SK-N-SH treated with all-trans-retinoic acid at 6 μM for 48 hours (cell line): ENCODE measurements around the gene PPM1H.

Experiments used
- GLIS3 ChIP-seq: fragments of 250-450 bp; sonication (Bioruptor Pico); IDR thresholded peaks from 2 replicates; pipeline ENCODE4 v1.5.0; 2020; ENCODE audit warnings: mild to moderate bottlenecking, moderate library complexity
- ZFP3 ChIP-seq: fragments of 250-450 bp; sonication (Bioruptor Pico); IDR thresholded peaks from 2 replicates; pipeline ENCODE4 v1.5.0; 2020; ENCODE audit warnings: mild to moderate bottlenecking, moderate library complexity

DNA sequence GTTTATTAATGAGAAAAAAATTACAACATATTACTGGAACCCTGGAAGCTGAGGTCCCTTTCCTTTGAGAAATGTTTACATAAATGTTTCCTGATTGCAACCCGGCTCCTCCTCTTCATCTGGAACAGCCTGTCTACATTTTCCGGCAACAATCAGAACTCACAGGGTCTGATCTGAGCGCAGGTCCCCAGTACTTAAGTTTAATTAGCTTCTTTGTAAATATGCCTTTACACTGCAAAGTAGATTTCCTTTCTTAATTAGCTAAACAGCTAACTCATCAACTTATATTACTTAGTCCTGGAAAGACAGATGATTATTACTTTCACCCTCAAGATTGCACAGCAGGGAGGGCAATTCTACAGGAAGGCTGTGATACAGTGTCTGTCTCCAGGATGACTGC is 255.3 kb downstream of the PPM1H start:
- no peak for TF ChIP-seq ZFP3 (CRISPR knock-in tag)
- no peak for TF ChIP-seq GLIS3 (CRISPR knock-in tag)
